ENCODE results near the gene MAFF.
"Not testable (repeated sequence)": the region's sequence is repeated elsewhere in the genome, so short reads cannot be mapped to it uniquely, and the experiment has no call there.

MAFF gene

GRCh38 chr22:38177044-38177443 lies 24.8 kb upstream of the MAFF start:
- in situ Hi-C loops (cut with HindIII; ENCODE audit: low sequenced_read_pairs): no loop called here

GRCh38 chr22:38177571-38177925 lies 24.2 kb upstream of the MAFF start:
- in situ Hi-C loops (cut with HindIII; ENCODE audit: low sequenced_read_pairs): not testable (repeated sequence)

- in situ Hi-C loops (cut with HindIII; ENCODE audit: low sequenced_read_pairs): no loop called here
These were observed 23.7 kb upstream of the MAFF start for GRCh38 chr22:38177926-38178604.

GRCh38 chr22:38178605-38178937 lies 23.2 kb upstream of the MAFF start:
- in situ Hi-C loops (cut with HindIII; ENCODE audit: low sequenced_read_pairs): not testable (repeated sequence)

- in situ Hi-C loops (cut with HindIII; ENCODE audit: low sequenced_read_pairs): no loop called here
These were observed 20.8 kb upstream of the MAFF start for GRCh38 chr22:38180841-38181452.

GRCh38 chr22:38181453-38182200 lies 20.2 kb upstream of the MAFF start, which contains the start of gene PLA2G6:
Gene PLA2G6 (minus strand): TSS chr22:38181830. CDS start chr22:38169426, 12,404 bp downstream.
- in situ Hi-C loops (cut with HindIII; ENCODE audit: low sequenced_read_pairs): no loop called here

GRCh38 chr22:38184788-38185187 lies 17.0 kb upstream of the MAFF start:
- in situ Hi-C loops (cut with HindIII; ENCODE audit: low sequenced_read_pairs): no loop called here

- in situ Hi-C loops (cut with HindIII; ENCODE audit: low sequenced_read_pairs): no loop called here
These were observed 15.4 kb upstream of the MAFF start for GRCh38 chr22:38186429-38186828.

GRCh38 chr22:38187413-38188212 lies 14.2 kb upstream of the MAFF start:
- in situ Hi-C loops (cut with HindIII; ENCODE audit: low sequenced_read_pairs): no loop called here

GRCh38 chr22:38189104-38189503 lies 12.7 kb upstream of the MAFF start:
- in situ Hi-C loops (cut with HindIII; ENCODE audit: low sequenced_read_pairs): no loop called here

- in situ Hi-C loops (cut with HindIII; ENCODE audit: low sequenced_read_pairs): no loop called here
These were observed 11.2 kb upstream of the MAFF start for GRCh38 chr22:38190581-38190980.

GRCh38 chr22:38191055-38191454 lies 10.7 kb upstream of the MAFF start:
- in situ Hi-C loops (cut with HindIII; ENCODE audit: low sequenced_read_pairs): no loop called here

GRCh38 chr22:38191731-38192474 lies 9.9 kb upstream of the MAFF start:
- in situ Hi-C loops (cut with HindIII; ENCODE audit: low sequenced_read_pairs): no loop called here

- in situ Hi-C loops (cut with HindIII; ENCODE audit: low sequenced_read_pairs): no loop called here
These were observed 9.3 kb upstream of the MAFF start for GRCh38 chr22:38192475-38192863.

- in situ Hi-C loops (cut with HindIII; ENCODE audit: low sequenced_read_pairs): no loop called here
These were observed 8.2 kb upstream of the MAFF start for GRCh38 chr22:38193580-38193979.

- in situ Hi-C loops (cut with HindIII; ENCODE audit: low sequenced_read_pairs): no loop called here
These were observed 4.9 kb upstream of the MAFF start for GRCh38 chr22:38196791-38197419.

GRCh38 chr22:38199826-38200559 lies 1.8 kb upstream of the MAFF start:
- in situ Hi-C loops (cut with HindIII; ENCODE audit: low sequenced_read_pairs): no loop called here

- in situ Hi-C loops (cut with HindIII; ENCODE audit: low sequenced_read_pairs): no loop called here
These were observed 453 bp upstream of the MAFF start for GRCh38 chr22:38201371-38201710.

- in situ Hi-C loops (cut with HindIII; ENCODE audit: low sequenced_read_pairs): no loop called here
These were observed 769 bp downstream of the MAFF start for GRCh38 chr22:38202437-38203089.
